GM12878 (cell line): ENCODE data around the gene ZBED2. TPM values are rescaled to one million over a fixed set of nuclear protein-coding genes. Genes with fewer than 3 reads are reported as not detected.

ENCODE experiments used
- ATAC-seq: fragments of 200-7000 bp; cut with Tn5 transposase; 3 replicates; pipeline ENCODE4 v1.9.1; 2020; ENCODE audit warnings: mild to moderate bottlenecking, moderate library complexity
- BruUV-seq: library from RNA; stranded (reverse); fragments of 400-500 nt; replicated peaks from 2 replicates; lab custom pipeline; 2021; lab: Mats Ljungman, UMichigan
- CTCF ChIA-PET: fragments of 300-600 bp; sonication (Branson Sonifier 250); formaldehyde crosslinking; extraction: SDS; loops from one replicate; lab custom pipeline; 2021; ENCODE audit warnings: inconsistent platforms; lab: Yijun Ruan, JAX
- POLR2A ChIA-PET: fragments of 350-600 bp; formaldehyde crosslinking; extraction: SDS; loops from one replicate; lab custom pipeline; 2021; ENCODE audit warnings: inconsistent platforms; lab: Charles Lee
- RAD21 ChIA-PET: fragments of 300-600 bp; sonication (Branson Sonifier 250); formaldehyde crosslinking; loops from one replicate; lab custom pipeline; 2023; ENCODE audit warnings: antibody characterized with exemption; ENCODE audit not compliant: unreplicated experiment; lab: Charles Lee
- SMC1A ChIA-PET: fragments of 300-600 bp; sonication (Branson Sonifier 250); formaldehyde crosslinking; loops from one replicate; lab custom pipeline; 2023; ENCODE audit not compliant: unreplicated experiment, uncharacterized antibody; lab: Charles Lee
- DNase-seq: peaks from one replicate; pipeline ENCODE4 v3.0.0-alpha.2; 2011; ENCODE audit warnings: low read depth, low spot score
- FAIRE-seq: peaks from 3 replicates; lab custom pipeline; 2011; peaks lifted over from hg19 to GRCh38; lab: Jason Lieb, UNC
- H2AFZ ChIP-seq: 2 replicates; pipeline ENCODE4 v1.6.0; 2011; ENCODE audit warnings: low read depth, low read length, control low read depth; ENCODE audit not compliant: control insufficient read depth
- H3K27ac ChIP-seq: 2 replicates; pipeline ENCODE4 v1.5.1; 2011; ENCODE audit warnings: control low read depth; ENCODE audit not compliant: control insufficient read depth, insufficient read depth
- H3K27me3 ChIP-seq, 2 experiments: replicated peaks in 1 of 2; 2 replicates each; pipeline versions ENCODE4 v1.6.0 to v1.6.1; 2011; ENCODE audit warnings: low read length in 1 of 2; ENCODE audit not compliant: control insufficient read depth in 2 of 2, insufficient read depth in 2 of 2
- H3K36me3 ChIP-seq, 2 experiments: 2 replicates each; pipeline ENCODE4 v1.5.1; 2011; ENCODE audit warnings: low read length in 1 of 2; ENCODE audit not compliant: control insufficient read depth in 2 of 2, insufficient read depth in 2 of 2
- H3K4me1 ChIP-seq: 2 replicates; pipeline ENCODE4 v1.6.1; 2011; ENCODE audit warnings: mild to moderate bottlenecking, low read length, moderate library complexity, mixed read lengths; ENCODE audit not compliant: control insufficient read depth, insufficient read depth
- H3K4me2 ChIP-seq: 2 replicates; pipeline ENCODE4 v1.6.0; 2011; ENCODE audit warnings: control low read depth; ENCODE audit not compliant: control insufficient read depth, insufficient read depth
- H3K4me3 ChIP-seq: fragments of 200-600 bp; sonication (generic); 2 replicates; pipeline ENCODE4 v1.5.1; 2016
- H3K79me2 ChIP-seq: 2 replicates; pipeline ENCODE4 v1.6.0; 2011; ENCODE audit warnings: low read length; ENCODE audit not compliant: control insufficient read depth, insufficient read depth
- H3K9ac ChIP-seq: 2 replicates; pipeline ENCODE4 v1.8.0; 2011; ENCODE audit warnings: low read length, control low read depth, mixed read lengths; ENCODE audit not compliant: control insufficient read depth, insufficient read depth
- H3K9me3 ChIP-seq: replicated peaks from 3 replicates; pipeline ENCODE4 v1.5.1; 2011; ENCODE audit warnings: mild to moderate bottlenecking, low read length; ENCODE audit not compliant: control insufficient read depth, insufficient read depth
- H4K20me1 ChIP-seq: 2 replicates; pipeline ENCODE4 v1.6.0; 2011; ENCODE audit not compliant: control insufficient read depth, insufficient read depth
- BMI1 ChIP-seq: fragments of 450-650 bp; IDR thresholded peaks from 2 replicates; pipeline ENCODE4 v1.6.1; 2016; ENCODE audit warnings: mild to moderate bottlenecking, moderate library complexity, borderline replicate concordance
- CBX5 ChIP-seq: sonication (generic); IDR thresholded peaks from 2 replicates; pipeline ENCODE4 v1.6.1; 2016; ENCODE audit warnings: low read depth, moderate library complexity, mild to moderate bottlenecking, inconsistent platforms
- PRDM15 ChIP-seq: fragments of 450-650 bp; formaldehyde crosslinking; IDR thresholded peaks from 2 replicates; pipeline ENCODE4 v1.4.0; 2020; ENCODE audit warnings: mild to moderate bottlenecking, moderate library complexity
- SMARCA5 ChIP-seq: fragments of 450-650 bp; IDR thresholded peaks from 2 replicates; pipeline ENCODE4 v1.6.1; 2017; ENCODE audit warnings: mild to moderate bottlenecking
- TAF1 ChIP-seq: IDR thresholded peaks from 2 replicates; pipeline ENCODE4 v1.6.1; 2011; ENCODE audit warnings: mild to moderate bottlenecking, low read depth, low read length, borderline replicate concordance
- WGBS: methylation state at CpG from one replicate; pipeline ENCODE4 v1.1.6; 2016; ENCODE audit warnings: low lambda C conversion rate; ENCODE audit not compliant: insufficient replicate concordance, insufficient coverage; ENCODE audit errors: missing lambda C conversion rate; 5-methylcytosine and 5-hydroxymethylcytosine counted together
- in situ Hi-C: fragments of 300-500 bp; cut with MboI; formaldehyde crosslinking; loops from 9 replicates; pipeline ENCODE4 v1.14.3; 2018; ENCODE audit warnings: mixed read lengths
- intact Hi-C: fragments of 100-400 bp; cut with micrococcal nuclease; formaldehyde crosslinking; loops from one replicate; pipeline ENCODE4 v1.14.2; 2022; ENCODE audit not compliant: unreplicated experiment
- polyA plus RNA-seq, 11 experiments: library from polyadenylated mRNA; depleted of rRNA in 4 of 11; unstranded in 6 of 11; stranded (reverse) in 5 of 11; fragments of >200 nt; fragmentation: Nextera tagmentation in 4 of 11; fragmentation: Illumina TruSeq in 1 of 11; extraction: Ambion mirVana in 4 of 11; extraction: Trizol in 1 of 11; gene quantifications; 1 replicate in 1 of 11; 2 replicates in 10 of 11; pipeline versions ENCODE4 v1.2.1 to v1.2.3, GENCODE V29; 2011 to 2016; ENCODE audit warnings: inconsistent platforms in 2 of 11, missing spikeins in 2 of 11, low read depth in 1 of 11
- total RNA-seq, 4 experiments: library from RNA; depleted of rRNA in 3 of 4; stranded (reverse); fragments of >200 nt in 3 of 4; fragmentation: Illumina TruSeq in 1 of 4; extraction: Trizol in 1 of 4; gene quantifications; 2 replicates each; pipeline versions ENCODE4 v1.2.1 to v1.2.3, GENCODE V29; 2013 to 2021
- TF ChIP-seq, protein P1 (sequence below): fragments of 450-650 bp; IDR thresholded peaks from 2 replicates; pipeline ENCODE4 v1.6.1; 2017; ENCODE audit warnings: mild to moderate bottlenecking, moderate library complexity

ZBED2 gene
- total and polyA plus RNA-seq, 10 of the 15 experiments (the other 5 are each of a cell fraction or from before 2014, with no cell fraction given): 0.02 to 0.24 (median 0.08) TPM; not detected in 3

DNA sequence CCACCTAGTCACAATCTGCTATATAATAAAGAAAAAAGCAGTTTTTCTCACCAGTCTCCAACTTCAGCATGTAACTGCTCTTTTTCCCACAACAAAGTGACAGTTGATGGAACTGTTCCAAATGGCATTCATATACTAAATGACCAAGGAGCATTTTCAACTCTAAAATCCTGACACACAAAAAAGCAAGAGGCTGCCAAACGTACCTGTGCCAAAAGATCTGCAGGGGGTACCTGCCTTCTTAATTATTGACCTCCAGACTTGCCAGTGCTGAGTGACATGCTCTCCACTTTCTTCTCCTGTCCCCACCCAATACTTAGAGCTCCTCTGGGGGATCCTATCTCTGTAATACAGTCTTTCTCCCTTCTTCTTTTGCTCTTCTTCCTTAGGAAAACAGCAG is 18.0 kb downstream of the ZBED2 start:
- Histone ChIP-seq H3K9ac (no peak overlapping the region), H3K79me2 (no peaks in the 10 kb centered on the region), H3K27me3 (no peaks in the 10 kb centered on the region; a peak in 1 of 4 replicates), H3K27ac (no peak overlapping the region), H3K4me1 (no peaks in the 10 kb centered on the region), H3K36me3 (no peaks in the 10 kb centered on the region), H4K20me1 (no peaks in the 10 kb centered on the region), H3K9me3 (no peaks in the 10 kb centered on the region), H3K4me2 (no peak overlapping the region), H2AFZ (no peak overlapping the region), H3K4me3 (no peak overlapping the region)
- ChIA-PET POLR2A (interaction anchor here (0.7 kb wide), 1 partner anchor 92 kb away, joined by 3 read pairs; no protein-coding TSS in a partner anchor), RAD21 (interaction anchor here (0.6 to 3.0 kb wide), 12 partner anchors 13 to 139 kb away, joined by 3 to 45 read pairs (median 8); partner anchors contain the start of gene ZBED2), SMC1A (interaction anchor here (1.1 to 4.1 kb wide), 9 partner anchors 13 to 391 kb away, joined by 4 to 41 read pairs (median 19); partner anchors contain the start of gene ZBED2), CTCF (interaction anchor here (1.1 to 3.1 kb wide), 12 partner anchors 18 to 391 kb away, joined by 3 to 61 read pairs (median 7); partner anchors contain the start of gene ZBED2)
- 0% methylated on average over 1 of the region's 1 CpG for WGBS
- no peak for TF ChIP-seq CBX5
- no peak for TF ChIP-seq TAF1
- TF ChIP-seq, protein P1, sequence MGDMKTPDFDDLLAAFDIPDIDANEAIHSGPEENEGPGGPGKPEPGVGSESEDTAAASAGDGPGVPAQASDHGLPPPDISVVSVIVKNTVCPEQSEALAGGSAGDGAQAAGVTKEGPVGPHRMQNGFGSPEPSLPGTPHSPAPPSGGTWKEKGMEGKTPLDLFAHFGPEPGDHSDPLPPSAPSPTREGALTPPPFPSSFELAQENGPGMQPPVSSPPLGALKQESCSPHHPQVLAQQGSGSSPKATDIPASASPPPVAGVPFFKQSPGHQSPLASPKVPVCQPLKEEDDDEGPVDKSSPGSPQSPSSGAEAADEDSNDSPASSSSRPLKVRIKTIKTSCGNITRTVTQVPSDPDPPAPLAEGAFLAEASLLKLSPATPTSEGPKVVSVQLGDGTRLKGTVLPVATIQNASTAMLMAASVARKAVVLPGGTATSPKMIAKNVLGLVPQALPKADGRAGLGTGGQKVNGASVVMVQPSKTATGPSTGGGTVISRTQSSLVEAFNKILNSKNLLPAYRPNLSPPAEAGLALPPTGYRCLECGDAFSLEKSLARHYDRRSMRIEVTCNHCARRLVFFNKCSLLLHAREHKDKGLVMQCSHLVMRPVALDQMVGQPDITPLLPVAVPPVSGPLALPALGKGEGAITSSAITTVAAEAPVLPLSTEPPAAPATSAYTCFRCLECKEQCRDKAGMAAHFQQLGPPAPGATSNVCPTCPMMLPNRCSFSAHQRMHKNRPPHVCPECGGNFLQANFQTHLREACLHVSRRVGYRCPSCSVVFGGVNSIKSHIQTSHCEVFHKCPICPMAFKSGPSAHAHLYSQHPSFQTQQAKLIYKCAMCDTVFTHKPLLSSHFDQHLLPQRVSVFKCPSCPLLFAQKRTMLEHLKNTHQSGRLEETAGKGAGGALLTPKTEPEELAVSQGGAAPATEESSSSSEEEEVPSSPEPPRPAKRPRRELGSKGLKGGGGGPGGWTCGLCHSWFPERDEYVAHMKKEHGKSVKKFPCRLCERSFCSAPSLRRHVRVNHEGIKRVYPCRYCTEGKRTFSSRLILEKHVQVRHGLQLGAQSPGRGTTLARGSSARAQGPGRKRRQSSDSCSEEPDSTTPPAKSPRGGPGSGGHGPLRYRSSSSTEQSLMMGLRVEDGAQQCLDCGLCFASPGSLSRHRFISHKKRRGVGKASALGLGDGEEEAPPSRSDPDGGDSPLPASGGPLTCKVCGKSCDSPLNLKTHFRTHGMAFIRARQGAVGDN: no peak
- no peak for TF ChIP-seq BMI1
- TF ChIP-seq SMARCA5: no peak
- no peak for TF ChIP-seq PRDM15 (CRISPR knock-in tag)
- no TSS peak for BruUV-seq
- in situ Hi-C loops: loop anchor here (10.0 kb wide), 1 partner anchor 398 kb away; the partner anchor contains the start of gene ABHD10
- no peak for ATAC-seq
- DNase-seq: no peak
- intact Hi-C loops: loop anchor here (2.0 kb wide), 1 partner anchor 390 kb away; no protein-coding TSS in a partner anchor
- FAIRE-seq: no peak
